ENCODE results near the gene TUFT1. TPM values are rescaled to one million over a fixed set of nuclear protein-coding genes. Genes with fewer than 3 reads are reported as not detected.

TUFT1 gene
- polyA plus RNA-seq, 2 of the 4 experiments (the other 2 are of a cell fraction), result 21.1 to 27.5 TPM

GRCh38 chr1:151553659-151554058, 13.6 kb downstream of the TUFT1 start:
- TF ChIP-seq REST (IDR thresholded peaks at IDR 0.05), result no peak
- TF ChIP-seq HOXB5 (CRISPR knock-in tag; IDR thresholded peaks at IDR 0.05), result no peak
- no peak for TF ChIP-seq RFX5 (IDR thresholded peaks at IDR 0.05)
- no peak for TF ChIP-seq FOSB (CRISPR knock-in tag; IDR thresholded peaks at IDR 0.05)
- TF ChIP-seq CBX8 (IDR thresholded peaks at IDR 0.05), result no peak
- TF ChIP-seq MAFK (IDR thresholded peaks at IDR 0.05; ENCODE audit: partially characterized antibody), result no peak
- no peak for TF ChIP-seq FOSL2 (IDR thresholded peaks at IDR 0.05)
- TF ChIP-seq FOSL2 (CRISPR knock-in tag; IDR thresholded peaks at IDR 0.05), result no peak
- TF ChIP-seq RNF2 (IDR thresholded peaks at IDR 0.05; ENCODE audit: borderline replicate concordance, low read depth), result no peak
- TF ChIP-seq PBX3 (IDR thresholded peaks at IDR 0.05), result no peak
- TF ChIP-seq ZSCAN20 (CRISPR knock-in tag; IDR thresholded peaks at IDR 0.05), result no peak
- no peak for TF ChIP-seq MAZ (IDR thresholded peaks at IDR 0.05; ENCODE audit: borderline replicate concordance, low read depth, low read length)
- TF ChIP-seq HOXB13 (CRISPR knock-in tag; IDR thresholded peaks at IDR 0.05; ENCODE audit: low read depth), result no peak
- TF ChIP-seq JUN (IDR thresholded peaks at IDR 0.05), result no peak
- no peak for TF ChIP-seq BCL3 (IDR thresholded peaks at IDR 0.05)
- FAIRE-seq (no peak), DNase-seq (ENCODE audit: low read depth in 1 of 2, low spot score in 1 of 2) (no peak), ATAC-seq (no peak)
- H3K4me2 ChIP-seq, result no peak overlapping the region
- H3K4me1 ChIP-seq, result peaks cover 55% of the 10 kb centered on the region
- H3K27ac ChIP-seq, result peak overlapping the region in 1 of 2 experiments; percentile 16; a peak in 1 of 6 replicates
- no peaks in the 10 kb centered on the region for H3K9me3 ChIP-seq
- no peak overlapping the region for H3K4me3 ChIP-seq
- ChIA-PET CTCF (interaction anchor here (1.2 to 1.5 kb wide), 2 partner anchors 18 to 41 kb away, joined by 3 read pairs; no protein-coding TSS in a partner anchor), POLR2A (interaction anchor here (0.9 kb wide), 1 partner anchor 11 kb away, joined by 5 read pairs; no protein-coding TSS in a partner anchor)
- WGBS (ENCODE audit: missing lambda C conversion rate), result 85% methylated on average over 4 of the region's 4 CpGs

- H3K27ac ChIP-seq, result 0 out of 6 replicates have a peak overlapping the region, but pooled peaks of 1 of the 2 experiments have one; percentile 9
- ATAC-seq, result no peak
- POLR2A ChIA-PET, result no interaction called here
- no peak for FAIRE-seq
- no peak for TF ChIP-seq MAZ (IDR thresholded peaks at IDR 0.05; ENCODE audit: borderline replicate concordance, low read depth, low read length)
- TF ChIP-seq CTCF (IDR thresholded peaks at IDR 0.05), result no peak
- no peak for TF ChIP-seq ELK1 (IDR thresholded peaks at IDR 0.05; ENCODE audit: low read depth, low read length)
- no peak for TF ChIP-seq PHF8 (IDR thresholded peaks at IDR 0.05; ENCODE audit: borderline replicate concordance, low read depth)
- no peak for TF ChIP-seq CBX8 (IDR thresholded peaks at IDR 0.05)
- no peak for TF ChIP-seq ZC3H11A (IDR thresholded peaks at IDR 0.05)
- TF ChIP-seq TP53 (CRISPR knock-in tag; IDR thresholded peaks at IDR 0.05), result no peak
- TF ChIP-seq MYC (IDR thresholded peaks at IDR 0.05; ENCODE audit: borderline replicate concordance, low read length), result no peak
- TF ChIP-seq EHF (CRISPR knock-in tag; IDR thresholded peaks at IDR 0.05), result no peak
- no peak for TF ChIP-seq POLR2AphosphoS2 (conservative IDR thresholded peaks at IDR 0.05; ENCODE audit: low read length)
- no peak for TF ChIP-seq TFCP2L1 (CRISPR knock-in tag; IDR thresholded peaks at IDR 0.05)
- TF ChIP-seq CBX2 (IDR thresholded peaks at IDR 0.05; ENCODE audit: borderline replicate concordance, low read depth), result no peak
- TF ChIP-seq RARB (CRISPR knock-in tag; IDR thresholded peaks at IDR 0.05), result no peak
- no peak for TF ChIP-seq ATOH8 (CRISPR knock-in tag; IDR thresholded peaks at IDR 0.05; ENCODE audit: low read depth)
- no peak for TF ChIP-seq FOSB (CRISPR knock-in tag; IDR thresholded peaks at IDR 0.05)
- no peak for TF ChIP-seq ESRRA (IDR thresholded peaks at IDR 0.05; ENCODE audit: borderline replicate concordance, low read length)
- peaks cover 34% of the 10 kb centered on the region for H3K4me1 ChIP-seq
- no peak overlapping the region for H3K4me2 ChIP-seq
- CTCF ChIA-PET, result interaction anchor here (0.7 kb wide), 1 partner anchor 45 kb away, joined by 4 read pairs; the partner anchor contains the start of gene CGN
- no CpG with 5 or more reads among the region's 2 CpGs for WGBS (ENCODE audit: missing lambda C conversion rate)
- DNase-seq (ENCODE audit: low read depth in 1 of 2, low spot score in 1 of 2), result no peak
- no peak overlapping the region for H3K4me3 ChIP-seq
- H3K9me3 ChIP-seq, result no peaks in the 10 kb centered on the region
Measured at GRCh38 chr1:151556052-151556451, 15.9 kb downstream of the TUFT1 start.

Data from A549 (cell line).